ENCODE data around the gene STIL. TPM values are rescaled to one million over a fixed set of nuclear protein-coding genes. Genes with fewer than 3 reads are reported as not detected.

The STIL gene
- total RNA-seq, 2 donors from 2014 or later: 9.6 to 22.0 TPM

DNA sequence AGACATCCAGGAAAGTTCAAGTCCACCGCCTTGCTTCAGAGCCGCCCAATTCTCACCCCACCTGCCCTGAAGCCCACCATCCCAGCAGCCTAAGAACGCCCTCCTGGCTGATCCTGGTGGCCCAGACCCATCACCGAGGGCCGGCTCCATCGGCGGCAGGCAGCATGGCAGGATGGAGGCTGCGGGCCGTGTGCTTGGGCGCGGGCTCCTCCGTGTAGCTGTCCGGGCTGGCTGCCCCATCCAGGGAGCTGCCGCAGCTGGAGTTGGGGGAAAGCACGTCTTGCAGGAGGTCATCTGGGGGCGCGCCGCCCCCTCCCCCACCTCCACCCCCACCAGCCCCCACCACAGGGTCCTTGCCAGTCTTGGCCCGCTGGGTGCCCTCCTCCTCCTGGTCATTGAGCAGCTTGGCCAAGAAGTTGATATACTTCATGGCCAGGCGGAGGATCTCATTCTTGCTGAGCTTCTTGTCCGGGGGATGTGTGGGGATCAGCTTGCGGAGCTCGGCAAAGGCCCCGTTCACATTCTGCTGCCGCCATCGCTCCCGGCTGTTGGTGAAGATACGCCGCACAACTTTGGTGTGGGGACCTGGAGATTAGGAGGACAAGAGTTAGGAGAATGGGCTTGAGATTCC is 94.2 kb downstream of the STIL start:
- H3K9ac ChIP-seq (ENCODE audit: low read depth in 2 of 2, low read length in 2 of 2): no peak overlapping the region
- TF ChIP-seq, protein P1, sequence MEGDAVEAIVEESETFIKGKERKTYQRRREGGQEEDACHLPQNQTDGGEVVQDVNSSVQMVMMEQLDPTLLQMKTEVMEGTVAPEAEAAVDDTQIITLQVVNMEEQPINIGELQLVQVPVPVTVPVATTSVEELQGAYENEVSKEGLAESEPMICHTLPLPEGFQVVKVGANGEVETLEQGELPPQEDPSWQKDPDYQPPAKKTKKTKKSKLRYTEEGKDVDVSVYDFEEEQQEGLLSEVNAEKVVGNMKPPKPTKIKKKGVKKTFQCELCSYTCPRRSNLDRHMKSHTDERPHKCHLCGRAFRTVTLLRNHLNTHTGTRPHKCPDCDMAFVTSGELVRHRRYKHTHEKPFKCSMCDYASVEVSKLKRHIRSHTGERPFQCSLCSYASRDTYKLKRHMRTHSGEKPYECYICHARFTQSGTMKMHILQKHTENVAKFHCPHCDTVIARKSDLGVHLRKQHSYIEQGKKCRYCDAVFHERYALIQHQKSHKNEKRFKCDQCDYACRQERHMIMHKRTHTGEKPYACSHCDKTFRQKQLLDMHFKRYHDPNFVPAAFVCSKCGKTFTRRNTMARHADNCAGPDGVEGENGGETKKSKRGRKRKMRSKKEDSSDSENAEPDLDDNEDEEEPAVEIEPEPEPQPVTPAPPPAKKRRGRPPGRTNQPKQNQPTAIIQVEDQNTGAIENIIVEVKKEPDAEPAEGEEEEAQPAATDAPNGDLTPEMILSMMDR (IDR thresholded peaks at IDR 0.05): no peak
- no peaks in the 10 kb centered on the region for H3K36me3 ChIP-seq
- intact Hi-C loops (cut with DNase I): no loop called here
- H3K9me3 ChIP-seq: no peaks in the 10 kb centered on the region
- no peaks in the 10 kb centered on the region for H3K4me1 ChIP-seq
- no peak overlapping the region for H3K4me3 ChIP-seq
- peaks cover 12% of the 10 kb centered on the region for H3K27me3 ChIP-seq
- H3K27ac ChIP-seq: no peak overlapping the region
- no peak for DNase-seq

DNA sequence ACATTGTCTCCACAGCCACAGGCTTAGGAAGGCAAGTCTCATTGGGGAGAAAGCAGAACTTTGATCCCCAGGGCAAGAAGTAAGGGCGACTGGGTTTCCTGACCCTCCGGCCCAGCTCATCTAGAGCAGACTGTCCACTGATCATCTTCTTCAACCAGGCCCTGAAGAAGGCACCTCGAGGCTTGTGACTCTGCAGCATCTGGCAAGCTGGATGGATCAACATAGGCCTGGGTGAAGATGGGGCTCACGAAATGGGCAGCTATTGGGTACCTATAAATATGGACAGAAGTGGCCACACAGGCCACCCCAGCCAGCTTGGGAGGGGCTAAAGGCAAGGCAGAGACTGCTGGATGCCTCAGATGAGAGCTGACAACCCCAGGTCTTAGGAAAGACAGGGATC is 94.9 kb downstream of the STIL start:
- TF ChIP-seq, protein P1 (IDR thresholded peaks at IDR 0.05): no peak
- H3K4me1 ChIP-seq: no peaks in the 10 kb centered on the region
- no peaks in the 10 kb centered on the region for H3K36me3 ChIP-seq
- DNase-seq: no peak
- no peak overlapping the region for H3K27ac ChIP-seq
- H3K4me3 ChIP-seq: no peak overlapping the region
- peaks cover 8% of the 10 kb centered on the region for H3K27me3 ChIP-seq
- H3K9me3 ChIP-seq: no peaks in the 10 kb centered on the region
- intact Hi-C loops (cut with DNase I): no loop called here
- H3K9ac ChIP-seq (ENCODE audit: low read depth in 2 of 2, low read length in 2 of 2): no peak overlapping the region

DNA sequence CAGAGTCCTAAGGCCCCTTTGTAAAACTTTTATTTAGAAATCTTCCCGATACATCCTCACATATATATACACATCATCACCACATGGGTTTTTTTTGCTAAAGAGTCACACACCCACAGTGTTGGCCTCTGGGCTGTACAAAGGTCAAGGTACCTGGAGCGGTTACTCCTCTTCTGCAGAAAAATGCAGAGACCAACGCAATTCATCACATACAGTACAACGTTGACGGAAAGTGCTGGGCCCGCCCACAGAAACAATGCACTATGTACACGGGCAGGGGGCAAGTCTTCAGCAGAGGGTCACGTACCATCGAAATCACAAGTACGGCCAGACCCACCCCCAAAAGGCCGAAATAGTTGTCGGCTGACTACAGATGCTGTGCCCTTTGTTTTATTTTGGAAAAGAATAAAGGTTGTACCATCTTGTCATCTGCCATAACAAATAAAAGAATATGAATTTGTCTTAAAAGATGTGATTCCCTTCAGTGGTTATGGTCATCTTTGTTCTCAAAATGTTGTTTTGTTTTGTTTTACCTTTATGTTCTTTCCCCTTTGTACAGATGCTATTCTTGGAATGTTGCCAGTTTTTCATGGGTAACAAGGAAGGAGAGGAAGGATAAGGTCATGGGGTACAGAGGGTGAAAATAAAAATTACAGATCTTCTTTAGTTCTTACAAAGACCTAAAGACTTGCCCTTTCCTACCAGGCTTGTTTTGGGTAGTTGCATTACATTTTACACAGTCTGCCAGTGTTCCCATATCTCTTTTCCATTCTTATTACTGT is 97.5 kb downstream of the STIL start:
- no peak for DNase-seq

DNA sequence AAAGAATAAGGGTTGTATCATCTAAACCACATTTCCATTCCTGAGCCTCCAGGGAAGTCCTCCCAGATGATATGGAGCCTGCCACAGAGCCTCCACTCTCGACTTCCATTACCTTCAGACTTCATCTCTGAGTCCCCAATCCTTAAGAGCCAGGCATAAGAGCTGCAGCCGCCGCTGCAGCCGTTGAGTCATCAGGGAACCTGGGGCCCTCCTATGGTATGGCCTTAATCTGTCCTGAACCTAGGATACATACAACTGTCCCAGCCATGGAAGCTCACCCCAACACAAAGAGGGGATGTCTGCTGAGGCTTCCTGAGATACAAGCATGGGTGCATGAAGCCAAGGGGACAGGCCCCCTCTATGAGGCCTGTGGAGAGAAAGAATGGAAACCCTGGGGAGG is 98.2 kb downstream of the STIL start:
- no peaks in the 10 kb centered on the region for H3K4me1 ChIP-seq
- DNase-seq: no peak
- H3K27ac ChIP-seq: no peak overlapping the region
- H3K27me3 ChIP-seq: no peaks in the 10 kb centered on the region
- no peak overlapping the region for H3K4me3 ChIP-seq
- no peaks in the 10 kb centered on the region for H3K36me3 ChIP-seq
- H3K9me3 ChIP-seq: no peaks in the 10 kb centered on the region
- H3K9ac ChIP-seq (ENCODE audit: low read depth in 2 of 2, low read length in 2 of 2): no peak overlapping the region
- intact Hi-C loops (cut with DNase I): no loop called here
- TF ChIP-seq, protein P1 (IDR thresholded peaks at IDR 0.05): no peak

More for the DNA sequence above, 97.5 kb downstream of the STIL start:
- TF ChIP-seq, protein P1 (IDR thresholded peaks at IDR 0.05): no peak
- Histone ChIP-seq H3K9me3 (no peaks in the 10 kb centered on the region), H3K9ac (ENCODE audit: low read depth in 2 of 2, low read length in 2 of 2) (no peak overlapping the region), H3K36me3 (no peaks in the 10 kb centered on the region), H3K4me1 (no peaks in the 10 kb centered on the region), H3K4me3 (no peak overlapping the region), H3K27me3 (no peaks in the 10 kb centered on the region), H3K27ac (no peak overlapping the region)
- intact Hi-C loops (cut with DNase I): no loop called here

DNA sequence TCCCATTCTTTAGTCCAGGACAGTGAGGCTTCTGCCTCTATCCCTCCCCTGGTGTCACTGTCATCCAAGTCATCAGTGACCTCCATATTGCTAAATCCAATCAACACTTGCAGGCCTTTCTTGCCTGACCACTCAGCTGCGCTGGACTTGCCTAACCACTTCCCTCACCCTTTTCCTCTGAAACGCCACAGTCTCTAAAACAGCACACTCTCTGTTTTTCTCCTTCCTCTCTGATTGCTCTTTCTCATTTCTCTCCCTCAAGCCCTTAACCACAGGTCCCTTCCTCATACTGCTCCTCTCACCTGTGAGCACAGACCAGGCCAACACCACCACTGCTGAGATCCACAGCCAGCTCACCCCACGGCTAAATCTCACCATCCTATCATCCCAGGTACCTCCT is 99.4 kb downstream of the STIL start:
- H3K9me3 ChIP-seq: no peaks in the 10 kb centered on the region
- intact Hi-C loops (cut with DNase I): no loop called here
- H3K4me1 ChIP-seq: no peaks in the 10 kb centered on the region
- H3K27ac ChIP-seq: no peak overlapping the region
- no peak for DNase-seq
- H3K27me3 ChIP-seq: no peaks in the 10 kb centered on the region
- H3K36me3 ChIP-seq: no peaks in the 10 kb centered on the region
- TF ChIP-seq, protein P1 (IDR thresholded peaks at IDR 0.05): no peak
- no peak overlapping the region for H3K4me3 ChIP-seq
- H3K9ac ChIP-seq (ENCODE audit: low read depth in 2 of 2, low read length in 2 of 2): no peak overlapping the region

Measured in colonic mucosa (tissue), 4 donors.